Measurements from ENCODE around the gene MAGI1. TPM values are rescaled to one million over a fixed set of nuclear protein-coding genes. Genes with fewer than 3 reads are reported as not detected.
"Not testable (repeated sequence)": the region's sequence is repeated elsewhere in the genome, so short reads cannot be mapped to it uniquely, and the experiment has no call there.

Gene MAGI1
- polyA plus RNA-seq, 3 donors, result 27.7 to 37.9 (median 33.4) TPM

DNA sequence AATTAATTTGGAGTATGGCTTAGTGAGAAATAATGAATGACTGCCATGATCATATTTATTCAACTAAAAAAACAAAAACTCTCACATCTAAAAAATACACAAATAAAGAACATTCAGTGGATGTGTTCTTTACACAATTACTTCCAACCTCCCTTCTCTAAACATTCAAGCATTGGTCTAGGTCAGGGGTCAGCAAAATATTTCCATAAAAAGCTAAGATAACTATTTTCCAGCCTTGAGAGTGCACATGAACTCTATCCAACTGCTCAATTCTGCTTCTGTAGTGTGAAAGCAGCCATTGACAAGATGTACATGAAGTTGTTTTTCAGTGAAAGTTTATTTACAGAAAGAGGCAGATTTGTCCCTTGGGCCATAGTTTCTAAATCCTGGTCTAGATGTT is 406.3 kb downstream of the MAGI1 start:
- DNase-seq, result no peak

DNA sequence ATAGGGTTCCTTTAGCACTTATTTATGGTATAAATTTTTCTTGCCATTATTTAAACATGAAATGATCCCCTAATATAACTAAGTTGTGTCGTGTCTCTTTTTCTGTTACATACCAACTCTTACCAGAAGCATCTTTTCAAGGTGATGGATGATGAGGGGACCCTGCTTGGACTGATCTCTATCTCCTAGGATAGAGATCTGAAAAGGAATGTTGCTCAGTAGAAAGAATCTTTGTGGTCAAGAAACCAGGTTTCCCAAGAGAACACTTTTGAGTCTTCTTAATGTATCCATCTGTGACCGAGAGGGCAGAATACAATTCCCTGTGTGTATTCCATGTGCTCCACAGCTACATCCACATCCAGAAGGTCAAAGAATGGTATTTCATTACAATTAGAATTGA is 409.7 kb downstream of the MAGI1 start:
- DNase-seq, result no peak

DNA sequence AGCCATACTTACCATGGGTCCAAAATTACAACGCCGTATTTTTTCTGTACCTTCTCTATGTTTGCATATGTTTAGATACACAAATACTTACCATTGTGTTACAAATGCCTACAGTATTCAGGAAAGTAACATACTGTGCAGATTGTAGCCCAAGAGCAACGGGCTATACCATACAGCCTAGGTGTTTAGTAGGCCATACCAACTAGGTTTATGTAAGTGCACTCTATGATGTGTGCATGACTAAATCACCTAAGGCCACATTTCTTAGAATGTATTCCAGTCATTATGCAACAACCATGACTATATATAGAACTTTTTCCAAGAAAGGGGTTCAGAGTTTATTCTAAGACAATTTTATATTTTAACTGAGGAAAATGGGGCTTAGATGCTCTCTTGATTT is 411.7 kb downstream of the MAGI1 start:
- no peak for DNase-seq

DNA sequence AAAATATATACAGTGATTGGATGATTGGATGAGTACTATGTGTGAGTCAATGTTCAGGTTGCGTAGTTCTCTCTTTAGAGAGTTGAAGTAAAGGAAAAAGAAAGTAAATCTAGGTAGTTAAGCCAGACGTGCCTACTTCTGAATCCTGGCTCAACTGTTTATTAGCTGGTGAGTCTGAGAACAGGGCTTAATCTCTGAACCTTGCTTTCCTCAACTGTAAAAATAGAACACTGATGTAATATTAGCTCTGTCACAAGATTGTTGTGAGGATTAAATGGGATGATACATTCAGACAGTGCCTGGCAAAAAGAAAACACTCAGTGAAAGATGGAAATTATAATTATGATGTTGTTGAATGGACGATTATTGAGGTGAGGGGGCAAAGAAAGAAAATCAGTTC is 413.4 kb downstream of the MAGI1 start:
- DNase-seq, result no peak

DNA sequence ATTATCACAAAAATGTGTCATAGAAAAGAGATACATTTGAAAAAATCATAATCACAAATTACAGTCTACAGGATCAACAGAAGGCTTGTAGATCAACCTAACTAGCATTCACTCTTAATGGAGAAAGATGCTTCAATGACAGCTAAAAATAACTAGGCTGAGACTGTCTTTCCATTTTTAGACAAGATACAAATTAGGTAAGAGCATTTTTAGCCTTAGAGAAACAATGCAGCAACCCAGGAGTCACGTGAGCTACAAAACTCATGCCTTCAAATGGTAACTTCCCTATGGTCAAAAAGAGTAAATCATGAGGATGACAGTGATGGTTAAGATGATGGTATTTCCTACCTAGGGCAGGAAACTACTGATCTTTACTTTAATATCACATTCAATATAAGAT is 415.4 kb downstream of the MAGI1 start:
- no peak for DNase-seq

DNA sequence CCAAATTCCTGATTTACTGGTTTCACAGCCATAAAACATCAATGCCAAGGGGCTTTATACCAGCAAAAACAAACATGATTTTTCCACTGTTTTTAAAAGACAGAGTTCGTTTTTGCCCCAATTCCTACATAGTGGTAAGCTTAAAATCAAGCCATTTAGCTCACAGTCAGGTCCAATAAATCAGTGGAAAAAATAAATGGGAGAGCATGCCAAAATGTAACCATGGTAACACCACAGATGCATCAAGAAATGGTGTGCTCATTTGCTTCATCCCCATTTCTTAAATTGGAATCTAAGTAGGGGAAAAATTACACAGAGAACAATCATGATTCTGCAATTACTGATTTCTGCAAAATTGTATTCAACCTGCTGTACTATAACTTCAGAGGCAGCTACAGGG is 418.8 kb downstream of the MAGI1 start:
- no peak for DNase-seq

DNA sequence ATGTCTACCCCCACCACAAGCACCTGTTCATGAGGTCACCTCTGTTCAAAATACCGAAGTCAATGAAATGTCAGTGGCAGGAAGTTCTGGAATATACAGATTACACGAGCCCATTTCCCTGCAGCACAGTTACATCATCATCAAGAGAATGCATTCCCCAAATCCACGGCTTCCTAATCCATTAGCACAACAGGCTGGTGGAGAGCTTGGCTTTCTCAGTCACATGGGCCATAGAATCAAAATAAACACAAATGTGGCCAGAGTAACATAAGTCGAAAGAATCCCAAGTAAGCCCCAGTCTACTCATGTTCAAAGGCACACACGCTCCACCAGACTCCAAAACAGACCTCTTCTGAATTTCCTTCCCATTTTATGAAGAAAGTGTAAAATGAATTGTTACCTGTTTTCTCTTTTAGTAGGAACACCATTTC is 419.3 kb downstream of the MAGI1 start:
- no peak for DNase-seq

DNA sequence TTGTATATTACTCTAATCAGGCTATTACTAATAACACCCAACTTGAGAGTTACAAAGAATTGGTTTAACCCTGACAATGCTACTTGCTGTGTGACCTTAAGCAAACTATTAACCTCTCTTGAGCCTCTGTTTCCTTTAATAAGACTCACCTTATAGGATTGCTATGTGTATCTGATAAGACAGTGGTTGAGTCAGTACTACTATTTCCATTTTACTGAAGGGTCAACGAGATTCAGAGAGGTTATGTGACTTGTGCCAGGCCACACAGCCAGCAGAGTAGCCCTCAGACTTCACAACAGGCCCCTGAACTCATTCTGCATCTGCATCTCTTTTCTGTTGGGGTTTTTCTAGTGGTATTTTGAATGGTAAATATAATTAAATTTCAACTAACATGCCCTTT is 420.1 kb downstream of the MAGI1 start:
- DNase-seq, result no peak

DNA sequence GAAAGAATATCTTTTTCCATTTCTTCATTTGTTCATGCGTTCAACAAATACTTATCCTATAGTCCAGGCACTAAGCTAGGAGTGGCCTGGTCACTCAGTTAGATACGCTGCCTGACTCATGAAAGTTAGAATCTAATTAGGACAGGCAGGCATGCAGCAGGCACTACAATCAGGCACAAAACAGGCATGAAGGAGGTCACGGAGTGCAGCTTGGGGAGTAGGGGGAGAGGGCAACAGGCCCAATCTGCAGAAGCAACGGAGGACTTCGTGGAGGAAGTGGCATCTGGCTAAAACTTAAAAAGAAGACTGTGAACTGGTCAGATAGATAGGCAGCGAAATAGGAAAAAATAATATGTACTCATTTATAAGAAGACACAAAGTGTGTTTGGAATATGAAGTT is 420.9 kb downstream of the MAGI1 start:
- DNase-seq, result no peak

DNA sequence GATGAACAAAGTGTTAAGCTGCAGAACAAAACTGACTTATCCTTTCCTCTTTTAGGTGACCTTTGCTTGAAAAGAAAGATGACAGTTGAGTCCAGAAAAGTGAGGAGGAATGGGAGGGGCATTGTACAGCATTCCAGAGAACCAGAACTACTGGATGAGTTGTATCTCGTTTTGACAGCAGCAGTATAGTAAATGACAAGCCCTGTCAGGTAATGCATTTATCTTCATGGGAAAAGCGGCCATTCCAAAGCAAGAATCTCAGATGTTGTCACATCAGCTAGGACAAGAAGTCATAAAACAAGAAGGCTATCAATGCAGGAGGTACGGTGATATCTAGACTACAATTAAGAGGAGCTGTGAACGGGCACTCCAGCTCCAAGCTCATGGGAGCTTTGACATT is 421.5 kb downstream of the MAGI1 start:
- DNase-seq, result no peak

DNA sequence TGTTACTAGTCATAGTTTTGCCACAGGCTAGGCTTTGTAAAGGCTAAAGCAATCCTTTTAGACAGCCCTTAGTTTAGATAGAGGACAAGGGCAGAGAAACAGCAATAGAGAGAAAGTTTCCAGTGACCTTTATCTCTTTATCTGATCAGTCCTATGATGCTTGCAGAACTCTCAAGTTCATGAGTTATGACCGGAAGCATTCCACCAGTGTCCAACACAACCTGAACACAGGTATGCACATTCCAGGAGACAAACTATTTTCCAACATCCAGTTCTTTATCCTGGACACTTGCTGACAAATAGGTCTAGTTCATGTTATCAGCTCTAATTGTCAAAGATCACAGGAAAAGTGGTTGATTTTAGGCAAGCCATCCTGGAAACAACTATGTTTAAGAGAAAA is 422.2 kb downstream of the MAGI1 start:
- DNase-seq, result no peak

DNA sequence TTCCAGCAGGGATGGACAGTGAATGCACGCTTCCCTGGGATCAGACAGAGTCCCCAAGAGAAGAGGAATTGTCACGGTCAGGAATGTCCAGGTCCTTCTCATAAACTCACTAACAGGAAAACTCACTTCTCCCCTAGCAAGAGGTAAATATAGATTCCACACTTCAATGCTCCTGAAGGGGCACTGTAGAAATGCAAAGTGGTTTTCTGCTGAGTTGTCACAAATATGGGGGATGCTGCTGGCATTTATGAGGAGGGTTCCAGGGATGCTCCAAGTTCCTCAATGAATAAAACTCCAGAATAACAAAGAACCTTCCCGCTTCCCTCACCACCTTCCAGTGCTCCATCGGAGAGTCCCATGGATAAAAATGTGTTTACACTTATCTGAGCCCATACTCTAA is 423.4 kb downstream of the MAGI1 start:
- no peak for DNase-seq

DNA sequence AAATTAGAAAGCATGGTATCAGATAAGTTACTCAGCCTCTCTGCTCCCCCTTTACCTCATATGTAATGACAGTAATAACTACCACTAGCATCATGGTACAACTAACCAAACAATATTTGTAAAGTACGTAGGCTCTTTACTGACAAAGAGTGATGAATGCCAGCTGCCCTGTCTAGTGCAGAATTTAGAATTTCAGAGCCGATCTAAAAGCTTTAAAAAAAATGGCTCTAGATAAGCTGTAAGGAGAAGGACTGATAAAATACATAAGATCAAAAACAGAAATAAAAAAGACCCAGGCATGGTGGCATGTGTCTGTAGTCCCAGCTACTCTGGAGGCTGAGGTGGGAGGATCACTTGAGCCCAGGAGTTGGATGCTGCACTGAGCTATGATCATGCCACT is 424.1 kb downstream of the MAGI1 start:
- no peak for DNase-seq

DNA sequence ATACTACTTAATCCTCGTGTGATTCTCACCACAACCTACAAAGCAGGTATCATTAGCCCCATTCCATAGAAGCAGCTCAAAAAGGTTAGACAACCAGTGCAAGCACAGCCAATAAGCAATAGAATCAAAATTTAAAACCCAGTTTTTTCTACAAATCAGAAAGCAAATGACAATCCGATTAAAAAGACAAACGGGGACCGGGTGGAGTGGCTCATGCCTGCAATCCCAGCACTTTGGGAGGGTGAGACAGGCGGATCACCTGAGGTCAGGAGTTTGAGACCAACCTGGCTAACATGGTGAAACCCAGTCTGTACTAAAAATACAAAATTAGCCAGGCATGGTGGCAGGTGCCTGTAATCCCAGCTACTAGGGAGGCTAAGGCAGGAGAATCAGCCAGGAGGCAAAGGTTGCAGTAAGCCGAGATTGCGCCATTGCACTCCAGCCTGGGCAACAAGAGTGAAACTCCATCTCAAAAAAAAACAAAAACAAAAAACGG is 430.7 kb downstream of the MAGI1 start:
- DNase-seq, result not testable (repeated sequence)

DNA sequence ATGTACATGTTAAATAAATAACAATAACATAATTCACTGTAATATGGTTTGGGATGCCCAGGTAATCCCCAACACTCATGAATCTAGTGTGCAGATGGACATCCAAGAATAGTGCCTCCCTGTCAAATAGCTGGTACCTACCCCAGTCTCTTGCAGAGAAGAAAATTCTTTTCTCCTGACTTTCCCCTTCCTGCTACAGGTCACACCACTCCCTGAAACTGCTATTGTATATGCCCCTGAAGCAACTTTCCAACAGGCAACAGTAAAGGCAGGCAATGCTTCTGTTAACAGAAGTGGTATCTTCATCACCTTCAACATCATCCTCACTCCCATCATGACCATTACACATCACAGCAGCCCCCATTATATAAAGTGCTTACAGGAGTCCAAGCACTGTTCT is 431.6 kb downstream of the MAGI1 start:
- DNase-seq, result no peak

DNA sequence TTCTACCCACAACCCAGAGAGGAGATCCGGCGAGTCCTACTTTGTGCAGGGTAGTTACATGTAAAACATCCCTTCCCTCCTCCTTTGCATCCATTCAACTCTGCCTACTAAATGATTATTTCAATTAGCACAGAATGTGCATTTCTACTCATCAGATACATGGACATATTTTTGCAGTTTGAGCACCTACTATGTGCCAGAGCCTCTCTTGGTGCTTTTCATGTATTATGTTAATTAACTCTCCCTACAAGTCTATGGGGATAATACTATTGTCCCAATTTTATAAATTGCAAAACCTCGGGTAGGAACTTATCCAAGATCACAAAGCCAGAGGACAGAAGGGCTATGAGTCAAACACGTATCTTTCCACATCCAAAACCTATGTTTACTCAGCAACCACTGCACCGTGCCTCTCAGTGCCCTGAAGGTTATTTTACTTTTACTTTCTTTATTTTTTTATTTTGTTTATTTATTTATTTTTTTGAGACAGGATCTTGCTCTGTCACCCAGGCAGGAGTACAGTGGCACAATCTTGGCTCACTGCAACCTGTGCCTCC is 432.8 kb downstream of the MAGI1 start:
- no peak for DNase-seq

DNA sequence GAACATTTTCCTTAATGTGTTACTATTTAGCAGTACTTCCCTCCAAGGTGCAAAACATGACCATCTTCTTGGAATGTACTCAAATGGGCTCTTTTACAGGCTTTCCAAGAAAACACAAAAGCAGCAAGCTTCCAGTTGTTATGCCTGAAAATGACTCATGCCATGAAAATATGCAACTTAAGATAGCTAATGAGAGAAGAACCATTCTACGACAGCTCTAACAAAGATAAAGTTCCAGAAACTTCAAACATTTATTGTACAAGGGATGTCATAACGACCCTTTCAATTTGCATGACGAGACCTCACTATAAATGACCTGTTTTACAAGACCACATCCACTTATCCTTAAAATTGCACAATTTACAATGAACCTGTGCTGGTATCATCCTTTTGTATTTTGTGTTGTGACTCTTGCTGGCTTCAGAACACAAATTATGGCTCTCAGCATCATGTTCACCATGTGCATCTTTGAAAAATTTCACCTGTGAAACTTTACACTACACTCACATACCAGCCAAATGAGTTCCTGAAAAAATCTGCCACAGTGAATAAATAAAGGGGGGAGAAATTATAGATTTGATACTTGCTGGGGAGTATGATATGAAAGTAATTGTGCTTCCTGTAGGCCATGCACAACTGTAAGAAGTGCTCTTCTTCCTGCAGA is 433.7 kb downstream of the MAGI1 start:
- no peak for DNase-seq

DNA sequence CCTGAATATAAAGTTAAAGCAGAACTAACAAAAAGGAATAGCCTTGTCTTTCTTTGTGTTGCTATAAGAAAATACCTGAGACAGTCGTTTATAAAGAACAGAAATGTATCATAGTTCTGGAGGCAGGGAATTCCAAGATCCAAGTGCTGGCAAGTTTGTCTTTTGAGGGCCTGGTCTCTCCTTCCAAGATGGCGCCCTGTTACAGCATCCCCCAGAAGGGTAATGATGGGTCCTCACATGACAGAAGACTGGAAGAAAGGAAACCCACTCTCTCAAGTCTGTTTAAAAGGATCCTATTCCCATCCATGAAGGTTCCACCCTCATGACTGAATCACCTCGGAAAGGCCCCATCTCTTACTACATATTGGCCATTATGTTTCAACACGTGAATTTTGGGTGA is 435.1 kb downstream of the MAGI1 start:
- DNase-seq, result no peak

DNA sequence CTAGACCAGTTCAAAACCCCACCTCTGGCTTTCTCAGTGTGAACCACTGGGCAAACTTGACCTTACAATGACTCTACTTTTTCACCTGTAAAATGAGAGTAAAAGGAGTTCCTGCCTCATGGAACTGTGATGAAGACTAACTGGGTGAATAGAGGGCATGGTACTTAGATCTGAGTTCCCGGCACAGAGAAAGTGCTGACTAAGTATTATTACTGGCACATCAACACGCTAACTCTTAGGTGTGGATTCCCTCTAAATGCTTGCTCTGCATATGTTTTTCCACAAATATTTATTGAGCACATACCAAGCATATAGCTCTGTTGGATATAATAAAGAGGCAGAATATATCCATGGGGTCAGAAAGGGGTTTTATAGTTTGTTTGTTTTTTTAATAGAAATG is 437.8 kb downstream of the MAGI1 start:
- DNase-seq, result no peak

DNA sequence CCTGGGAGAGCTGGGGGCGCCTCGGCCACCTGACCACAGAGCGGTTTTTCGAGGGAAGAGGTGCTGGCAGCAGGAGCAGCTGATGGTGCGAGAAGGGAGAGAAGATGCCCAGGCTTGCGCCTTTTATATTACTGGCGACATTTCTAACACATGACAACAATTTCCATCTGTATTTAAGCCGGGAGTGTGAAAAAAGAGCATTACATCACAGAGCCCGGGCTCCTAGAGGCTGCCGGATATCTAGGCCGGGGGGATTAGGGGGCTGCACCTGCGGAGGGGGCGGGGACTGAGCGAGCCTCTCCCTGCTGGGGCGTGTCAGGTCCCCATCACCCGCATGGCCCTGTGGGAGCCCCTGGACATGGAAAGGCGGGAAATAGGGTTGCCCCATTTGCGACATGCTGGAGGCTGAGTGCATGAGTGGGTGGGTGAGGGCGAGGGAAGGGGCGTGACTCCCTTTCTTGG is 440.7 kb downstream of the MAGI1 start:
- no peak for DNase-seq

DNA sequence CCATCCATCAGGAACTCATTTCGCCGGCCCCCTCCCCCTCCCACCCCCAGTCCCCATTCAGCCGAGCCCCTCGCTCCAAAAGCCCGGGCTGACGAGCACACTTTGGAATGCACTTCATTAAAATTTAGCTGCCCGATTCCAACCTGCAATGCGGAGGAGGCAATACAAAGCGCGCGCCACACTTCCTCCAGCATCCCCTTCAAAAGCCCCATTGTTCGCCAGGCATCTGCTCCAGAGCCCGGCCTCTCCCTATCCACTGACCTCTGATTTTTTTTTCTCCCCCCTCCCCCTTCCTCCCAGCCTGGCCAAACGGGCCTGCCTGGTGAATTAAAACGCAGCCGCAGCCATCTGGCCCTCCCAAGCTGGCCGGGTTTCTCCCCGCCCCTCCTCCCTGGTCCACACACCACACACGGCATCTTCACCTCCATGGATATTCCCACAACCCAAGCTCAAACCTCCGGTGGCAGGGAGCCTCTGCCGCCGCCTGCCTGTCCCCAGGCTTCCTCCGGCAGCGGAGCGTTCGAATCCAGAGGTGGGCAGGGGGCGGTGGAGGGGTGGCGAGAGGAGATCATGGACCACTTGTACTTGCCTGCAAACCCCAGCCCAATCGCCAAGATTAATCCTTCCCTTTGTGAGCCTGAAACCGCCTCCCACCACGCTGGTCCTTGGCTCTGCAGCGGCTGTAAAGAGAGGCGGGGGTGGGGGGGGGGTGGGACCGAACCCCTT is 441.3 kb downstream of the MAGI1 start:
- peak; percentile 66 for DNase-seq

DNA sequence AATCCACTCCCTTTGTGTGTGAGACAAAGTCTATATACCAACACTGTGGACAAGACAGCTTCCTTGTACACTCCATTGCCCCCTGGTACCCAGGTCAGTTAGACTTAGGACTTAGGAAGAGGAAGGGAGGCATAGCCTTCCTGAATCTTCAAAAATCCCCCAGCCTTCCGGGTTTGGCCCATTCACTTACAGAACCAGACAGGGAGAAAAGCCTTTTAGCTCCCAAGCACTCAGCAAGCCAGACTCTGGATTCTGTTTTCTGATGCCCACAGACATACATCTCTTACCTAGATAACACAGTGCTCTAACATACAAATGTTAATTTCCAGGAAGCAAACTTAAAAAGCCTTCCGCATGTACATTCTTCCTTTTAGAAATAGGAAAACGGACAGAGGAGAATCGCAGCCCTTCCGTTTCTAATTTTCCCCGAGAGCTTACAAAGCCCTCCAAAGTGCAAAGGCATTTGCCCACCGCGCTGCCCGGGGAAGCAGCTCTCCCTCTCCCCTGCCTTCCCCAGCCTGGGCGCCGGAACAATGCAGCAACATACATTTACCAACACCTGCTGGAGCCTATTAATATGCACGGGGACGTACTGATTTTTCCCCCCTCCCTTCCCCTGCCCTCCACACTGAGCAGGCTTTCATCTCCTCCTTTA is 442.0 kb downstream of the MAGI1 start:
- no peak for DNase-seq

DNA sequence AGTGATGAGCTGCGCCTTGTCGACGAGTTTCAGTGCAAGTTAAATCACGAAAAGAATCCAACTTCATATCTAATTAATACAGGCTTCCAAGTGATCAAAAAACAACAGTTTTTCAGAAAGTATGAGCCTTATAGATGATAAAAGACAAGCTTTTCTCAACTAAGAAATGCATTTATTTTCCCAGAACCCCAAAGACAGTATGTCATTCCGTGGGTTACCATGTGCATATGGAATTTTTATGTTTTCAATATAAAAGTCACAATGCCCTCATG is 442.8 kb downstream of the MAGI1 start:
- no peak for DNase-seq

Measured in renal pelvis (tissue), 4 donors.